HG03064 (cell line): Measurements from ENCODE around the gene FOLR3.
"Not testable (repeated sequence)": the region's sequence is repeated elsewhere in the genome, so short reads cannot be mapped to it uniquely, and the experiment has no call there.

ENCODE experiments used
- ATAC-seq: cut with Tn5 transposase; IDR thresholded peaks from one replicate; pipeline ENCODE4 v1.9.1; 2021; ENCODE audit warnings: low read depth; ENCODE audit not compliant: unreplicated experiment

Gene FOLR3

GRCh38 chr11:72157131-72157530, 21.6 kb downstream of the FOLR3 start:
- no peak for ATAC-seq

GRCh38 chr11:72160319-72160718, 24.8 kb downstream of the FOLR3 start:
- no peak for ATAC-seq

GRCh38 chr11:72162891-72163492, 27.5 kb downstream of the FOLR3 start:
- ATAC-seq, result no peak

GRCh38 chr11:72164187-72164586, 28.7 kb downstream of the FOLR3 start:
- not testable (repeated sequence) for ATAC-seq

- ATAC-seq, result not testable (repeated sequence)
These were observed 33.6 kb downstream of the FOLR3 start for GRCh38 chr11:72169046-72169555.

GRCh38 chr11:72169754-72170153, 34.2 kb downstream of the FOLR3 start:
- ATAC-seq, result not testable (repeated sequence)

- ATAC-seq, result not testable (repeated sequence)
These were observed 36.5 kb downstream of the FOLR3 start for GRCh38 chr11:72172043-72172442.

GRCh38 chr11:72173291-72173690, 37.8 kb downstream of the FOLR3 start:
- no peak for ATAC-seq

- ATAC-seq, result no peak
These were observed 39.0 kb downstream of the FOLR3 start for GRCh38 chr11:72174302-72175070.

GRCh38 chr11:72177656-72178055, 42.1 kb downstream of the FOLR3 start:
- ATAC-seq, result no peak

GRCh38 chr11:72179049-72179803, 43.7 kb downstream of the FOLR3 start:
- ATAC-seq, result no peak

GRCh38 chr11:72179804-72180396, 44.4 kb downstream of the FOLR3 start:
- no peak for ATAC-seq

- not testable (repeated sequence) for ATAC-seq
These were observed 45.5 kb downstream of the FOLR3 start for GRCh38 chr11:72180892-72181552.

GRCh38 chr11:72181553-72181958, 46.0 kb downstream of the FOLR3 start:
- ATAC-seq, result not testable (repeated sequence)

GRCh38 chr11:72188267-72188666, 52.7 kb downstream of the FOLR3 start:
- ATAC-seq, result no peak
